Raji (cell line): Measurements from ENCODE around the gene EML5.

Experiments used
- POLR2A ChIP-seq: IDR thresholded peaks from 2 replicates; pipeline ENCODE4 v1.6.1; 2011; ENCODE audit warnings: low read depth, low read length, control low read depth; ENCODE audit not compliant: insufficient read depth

Gene EML5

DNA sequence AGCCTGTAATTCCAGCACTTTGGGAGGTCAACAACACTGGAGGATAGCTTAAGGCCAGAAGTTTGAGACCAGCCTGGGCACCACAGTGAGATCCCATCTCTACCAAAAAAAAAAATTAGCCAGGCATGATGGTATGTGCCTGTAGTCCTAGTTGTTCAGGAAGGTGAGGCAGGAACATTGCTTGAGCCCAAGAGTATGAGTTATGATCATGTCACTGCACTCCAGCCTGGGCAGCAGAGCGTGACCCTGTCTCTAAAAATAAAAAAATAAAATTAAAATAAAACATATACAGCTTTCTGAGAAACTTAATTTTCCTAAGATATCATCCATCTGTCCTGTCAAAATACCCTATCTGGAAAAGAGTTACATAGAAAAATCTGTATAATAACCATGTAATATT lies 38.9 kb downstream of the EML5 start:
- no peak for TF ChIP-seq POLR2A

DNA sequence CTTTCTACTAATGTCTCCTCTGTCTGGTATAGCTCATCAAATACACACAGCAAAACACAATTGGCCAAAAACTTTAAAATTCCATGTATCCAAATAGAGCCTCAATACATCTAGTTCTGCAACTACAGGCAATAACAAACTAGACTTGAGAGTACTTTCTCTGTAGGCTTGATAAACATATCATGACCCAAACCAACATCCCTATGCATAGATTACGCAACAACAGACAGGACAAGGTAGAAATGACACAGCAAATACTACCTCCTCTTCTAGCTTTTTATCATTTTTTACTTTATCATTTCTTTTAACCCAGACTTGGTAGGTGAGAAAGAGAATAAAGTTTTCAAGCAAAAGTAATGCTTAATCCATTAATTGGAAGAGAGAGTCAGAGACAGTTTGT lies 41.8 kb downstream of the EML5 start:
- TF ChIP-seq POLR2A, result no peak

DNA sequence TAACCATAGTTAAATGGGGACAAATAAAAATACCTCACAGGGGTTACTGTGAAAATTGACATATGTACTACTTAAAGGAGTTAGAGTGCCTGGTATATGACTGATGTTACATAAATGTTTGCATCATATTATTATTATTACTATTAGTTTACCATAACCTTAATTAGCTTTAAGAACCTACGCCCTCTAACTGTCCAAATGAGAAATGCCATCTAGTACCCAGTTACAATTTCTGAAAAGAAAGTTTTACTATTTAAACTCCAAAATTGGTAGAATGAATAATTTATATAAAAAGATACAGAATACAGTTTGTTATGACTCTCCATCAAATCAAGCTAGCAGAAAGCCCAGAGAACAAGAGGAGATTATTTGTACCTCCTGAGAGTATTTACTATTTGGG lies 42.3 kb downstream of the EML5 start:
- TF ChIP-seq POLR2A, result no peak

DNA sequence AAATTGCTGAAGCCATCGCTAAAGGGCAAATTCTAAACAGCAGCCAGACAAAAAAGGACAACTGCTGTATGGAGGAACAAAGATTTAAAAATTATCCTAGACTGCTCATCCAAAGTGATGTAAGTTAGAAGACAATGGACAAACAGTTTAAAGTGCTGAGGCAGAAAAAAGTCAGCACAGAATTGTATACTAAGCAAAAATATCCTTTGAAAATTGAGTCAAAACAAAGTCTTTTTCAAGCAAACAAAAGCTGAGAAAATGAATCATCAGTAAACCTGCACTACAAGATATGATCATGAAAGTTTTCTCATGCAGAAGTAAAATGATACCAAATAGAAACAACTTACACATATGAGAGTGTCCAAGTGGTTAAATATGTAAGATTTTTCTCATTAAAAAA lies 43.6 kb downstream of the EML5 start:
- TF ChIP-seq POLR2A, result no peak

DNA sequence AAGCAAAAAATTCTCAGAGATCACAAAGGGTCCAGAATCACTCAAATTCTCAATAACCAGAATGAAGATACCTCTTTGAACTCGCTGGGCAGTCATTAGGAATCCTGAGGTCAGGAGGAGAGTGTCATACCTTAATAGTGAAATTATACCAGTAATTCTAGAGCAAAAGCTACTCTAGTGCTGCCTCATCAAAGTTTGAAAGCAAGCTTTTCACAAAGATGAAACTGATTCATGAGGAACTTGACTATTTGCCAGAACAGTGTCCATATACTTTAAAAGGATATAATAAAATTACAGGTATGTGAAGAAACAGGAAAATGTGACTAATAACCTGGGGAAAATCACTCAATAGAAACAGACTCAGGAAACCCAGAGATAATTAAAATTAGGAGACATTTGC lies 44.5 kb downstream of the EML5 start:
- TF ChIP-seq POLR2A, result no peak

DNA sequence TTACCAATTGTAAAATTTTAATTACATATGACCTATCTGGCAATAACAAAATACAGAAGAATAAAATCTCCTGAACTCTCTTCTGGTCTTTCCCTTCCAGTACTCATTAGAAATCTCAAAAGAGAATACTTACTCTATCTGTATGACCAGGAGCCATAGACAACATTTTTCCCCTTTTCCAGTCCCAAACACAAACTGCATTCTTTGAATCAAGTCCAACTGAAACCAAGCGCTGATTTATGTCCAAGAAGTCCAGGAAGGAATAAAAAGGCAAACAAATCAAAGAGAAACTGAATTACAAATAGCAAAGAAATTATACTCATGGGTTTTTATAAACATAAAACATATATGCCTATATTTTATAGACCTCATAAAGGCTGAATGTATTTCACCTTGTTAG lies 46.7 kb downstream of the EML5 start:
- no peak for TF ChIP-seq POLR2A

DNA sequence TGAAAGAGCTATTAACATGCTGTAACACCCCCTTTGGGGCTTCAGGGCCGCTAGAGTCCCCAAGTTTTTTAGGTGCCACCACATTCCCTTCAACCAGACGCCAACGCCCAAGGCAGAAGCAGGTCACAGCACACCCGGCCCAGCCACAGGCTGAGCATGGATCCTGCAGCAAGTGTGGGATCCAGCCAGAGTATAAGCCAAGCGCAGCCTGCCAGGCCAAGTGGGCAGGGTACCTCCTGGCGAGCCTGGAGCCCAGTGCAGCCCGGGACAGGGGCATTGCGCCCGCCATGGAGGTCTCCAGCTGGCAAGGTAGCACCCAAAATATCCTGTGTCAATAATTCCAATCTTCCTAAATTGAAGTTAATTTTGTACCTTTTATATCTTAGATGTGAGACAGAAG lies 55.5 kb downstream of the EML5 start:
- TF ChIP-seq POLR2A, result no peak

DNA sequence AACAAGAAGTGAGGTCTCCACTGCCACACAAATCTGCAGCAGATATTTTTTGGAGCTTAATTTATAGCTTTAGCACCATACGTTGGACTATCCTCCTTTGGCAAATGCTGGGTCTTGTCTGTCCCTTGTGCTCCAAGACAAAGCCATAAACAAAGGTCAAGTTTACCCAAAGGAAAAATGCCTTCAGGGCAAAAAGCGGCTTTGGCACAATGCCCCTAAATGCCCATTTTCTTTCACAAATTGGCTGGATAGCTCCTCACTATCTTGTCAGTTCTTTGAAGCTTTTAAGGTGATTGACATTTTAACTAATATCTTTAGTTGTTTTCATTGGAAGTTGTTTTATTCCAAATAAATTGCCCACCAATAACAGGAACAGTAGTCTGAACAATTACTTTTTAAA lies 59.6 kb downstream of the EML5 start:
- no peak for TF ChIP-seq POLR2A

DNA sequence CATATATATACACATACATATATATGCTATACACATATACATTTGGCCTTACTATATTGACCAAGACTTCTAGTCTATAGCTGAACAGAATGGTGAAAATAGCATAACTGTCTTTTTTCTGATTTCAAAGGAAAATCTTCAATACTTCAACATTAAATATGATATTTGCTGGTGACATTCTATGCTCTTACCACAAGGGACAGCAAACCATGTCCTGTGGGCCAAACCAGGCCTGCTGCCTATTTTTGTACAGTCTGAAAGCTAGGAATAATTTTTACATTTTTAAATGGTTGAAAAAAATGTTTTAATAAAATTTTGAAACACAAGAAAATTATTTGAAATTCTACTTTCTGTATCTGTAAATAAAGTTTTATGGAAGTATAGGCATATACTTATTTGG lies 63.6 kb downstream of the EML5 start:
- TF ChIP-seq POLR2A, result no peak

DNA sequence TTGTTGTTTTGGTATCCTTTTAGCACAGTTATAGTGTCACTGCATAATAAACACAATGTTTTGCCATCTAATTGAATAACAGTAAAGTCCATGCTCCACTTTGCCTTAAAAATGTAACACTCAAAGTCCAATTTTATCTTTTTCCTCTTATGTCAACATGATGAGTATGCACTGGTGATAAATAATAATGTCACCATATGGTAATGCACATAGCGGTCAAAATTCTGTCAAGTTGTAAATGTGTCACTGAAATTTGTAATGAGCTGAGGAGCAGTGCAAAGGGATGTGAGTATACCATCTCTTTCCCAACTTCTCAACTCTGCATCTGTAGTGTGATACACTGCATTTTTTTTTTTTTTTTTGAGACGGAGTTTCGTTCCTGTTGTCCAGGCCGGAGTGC lies 65.7 kb downstream of the EML5 start:
- TF ChIP-seq POLR2A, result no peak

DNA sequence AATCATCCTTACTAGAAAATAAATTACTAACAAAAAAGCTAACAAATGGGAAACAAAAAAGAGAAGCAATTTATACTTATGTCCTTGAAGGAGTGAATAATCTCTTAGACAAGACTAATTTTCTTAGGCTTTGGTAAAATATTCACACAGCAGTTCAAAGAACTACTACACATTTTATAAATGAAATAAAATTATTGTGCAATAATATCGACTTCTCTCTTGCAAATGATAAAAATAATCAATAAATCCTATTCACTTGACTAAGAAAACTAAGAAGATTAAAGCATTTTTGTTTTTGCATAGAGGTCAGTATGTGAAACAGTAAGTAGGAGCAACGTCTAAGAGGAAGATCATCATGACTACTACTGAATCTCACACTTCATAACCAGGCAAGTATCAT lies 82.0 kb downstream of the EML5 start:
- TF ChIP-seq POLR2A, result no peak

DNA sequence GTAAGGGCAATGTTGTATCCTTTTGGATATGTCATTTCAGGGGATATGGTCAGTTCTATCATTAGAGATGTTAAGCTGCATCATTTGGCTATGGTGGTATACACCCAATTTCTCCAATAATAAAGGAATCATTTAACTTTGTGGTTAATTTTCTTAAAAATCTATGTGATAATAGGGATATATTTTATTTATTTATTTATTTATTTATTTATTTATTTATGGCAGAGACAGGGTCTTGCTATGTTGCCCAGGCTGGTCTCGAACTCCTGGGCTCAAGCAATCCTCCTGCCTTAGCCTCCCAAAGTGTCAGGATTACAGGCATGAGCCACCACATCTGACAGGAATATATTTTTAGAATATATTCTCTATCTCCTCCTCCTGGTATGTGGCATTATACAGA lies 85.7 kb downstream of the EML5 start:
- no peak for TF ChIP-seq POLR2A

DNA sequence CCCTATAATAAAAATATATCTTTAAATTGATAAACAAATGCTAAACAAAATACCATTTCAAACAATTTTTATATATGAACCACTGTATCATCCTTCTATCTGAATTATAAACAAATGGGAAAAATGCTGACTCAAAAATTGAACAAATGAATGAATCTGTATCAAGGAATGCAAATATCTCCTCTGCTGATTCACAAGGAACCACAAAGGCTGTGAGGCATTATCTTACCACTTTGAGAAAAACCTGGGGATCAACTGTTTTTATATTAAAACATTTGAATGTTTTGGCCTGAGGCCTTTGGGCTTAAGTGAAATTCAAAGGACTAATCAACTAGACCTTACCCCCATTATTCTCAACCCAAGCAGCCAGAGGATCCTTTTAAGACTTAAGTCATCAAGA lies 86.3 kb downstream of the EML5 start:
- TF ChIP-seq POLR2A, result no peak

DNA sequence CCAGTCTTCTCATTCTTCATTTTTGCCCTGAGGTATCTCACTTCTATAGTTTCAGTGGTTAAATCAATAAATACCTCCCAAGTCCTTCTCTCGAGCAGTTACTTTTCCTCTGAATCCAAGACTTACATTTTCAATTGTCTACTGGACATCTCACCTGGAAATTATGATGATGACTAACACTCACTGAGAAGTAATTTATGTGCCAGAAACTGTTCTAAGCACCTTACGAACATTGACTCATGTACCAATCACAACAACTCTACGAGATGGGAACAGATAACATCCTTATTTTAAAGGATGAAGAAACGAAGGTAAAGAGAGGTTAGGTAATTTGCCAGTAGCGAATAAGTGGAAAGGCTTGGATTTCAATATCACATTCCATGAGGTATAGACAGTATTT lies 94.1 kb downstream of the EML5 start:
- TF ChIP-seq POLR2A, result no peak

DNA sequence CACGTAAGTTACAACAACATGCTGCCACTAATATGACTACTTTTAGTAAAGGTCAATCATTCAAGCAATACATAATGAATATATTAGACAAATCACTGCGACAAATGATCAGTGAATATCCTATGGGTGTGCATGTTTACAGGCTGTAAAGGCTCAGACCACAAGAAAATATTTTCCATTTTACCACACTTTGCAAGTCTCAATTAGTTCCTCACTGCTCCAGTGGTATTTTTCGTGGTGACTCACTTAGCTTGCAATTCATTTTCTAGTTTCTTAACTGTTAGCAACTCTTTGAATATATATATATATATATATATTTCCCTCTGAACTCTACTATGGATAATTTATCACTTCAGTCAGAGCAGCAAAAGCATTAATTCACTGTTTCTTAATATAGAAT lies 96.9 kb downstream of the EML5 start:
- no peak for TF ChIP-seq POLR2A

DNA sequence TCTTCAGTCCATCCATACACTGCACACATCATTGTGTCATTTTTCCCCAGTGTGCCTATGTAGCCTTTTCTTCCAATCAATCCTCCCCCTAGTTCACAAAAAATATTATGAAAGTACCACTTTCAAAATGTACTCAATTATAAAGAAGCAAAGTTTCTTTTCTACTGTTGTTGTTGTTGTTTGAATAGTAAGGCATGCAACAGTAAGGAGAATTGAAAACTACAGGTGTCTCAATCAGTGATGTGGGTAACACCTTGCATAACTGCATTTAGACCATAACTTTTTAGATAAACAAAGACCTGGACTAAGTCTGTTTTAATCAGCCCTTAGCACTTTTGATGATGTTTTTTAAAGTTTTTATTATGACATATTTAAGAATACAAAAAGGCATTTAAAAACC lies 104.4 kb downstream of the EML5 start:
- no peak for TF ChIP-seq POLR2A

DNA sequence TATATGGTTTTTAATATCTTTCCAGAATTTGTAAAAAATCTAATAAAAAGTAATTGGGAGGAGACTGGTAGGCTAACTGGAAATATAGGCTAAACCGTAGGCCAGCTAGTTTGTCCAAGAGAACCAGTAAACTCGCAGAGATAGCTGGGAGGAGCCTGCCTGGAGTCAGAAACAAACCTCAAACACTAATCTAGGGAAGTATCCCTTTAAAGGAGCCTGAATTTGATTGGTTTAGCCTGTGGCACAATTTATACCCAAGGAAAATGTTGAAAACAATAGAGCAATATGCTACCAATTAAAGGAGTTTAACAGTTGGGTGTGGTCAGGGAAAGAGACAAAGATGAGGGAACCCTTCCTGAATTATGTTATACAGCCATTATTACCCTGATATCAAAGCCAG lies 109.6 kb downstream of the EML5 start:
- no peak for TF ChIP-seq POLR2A

DNA sequence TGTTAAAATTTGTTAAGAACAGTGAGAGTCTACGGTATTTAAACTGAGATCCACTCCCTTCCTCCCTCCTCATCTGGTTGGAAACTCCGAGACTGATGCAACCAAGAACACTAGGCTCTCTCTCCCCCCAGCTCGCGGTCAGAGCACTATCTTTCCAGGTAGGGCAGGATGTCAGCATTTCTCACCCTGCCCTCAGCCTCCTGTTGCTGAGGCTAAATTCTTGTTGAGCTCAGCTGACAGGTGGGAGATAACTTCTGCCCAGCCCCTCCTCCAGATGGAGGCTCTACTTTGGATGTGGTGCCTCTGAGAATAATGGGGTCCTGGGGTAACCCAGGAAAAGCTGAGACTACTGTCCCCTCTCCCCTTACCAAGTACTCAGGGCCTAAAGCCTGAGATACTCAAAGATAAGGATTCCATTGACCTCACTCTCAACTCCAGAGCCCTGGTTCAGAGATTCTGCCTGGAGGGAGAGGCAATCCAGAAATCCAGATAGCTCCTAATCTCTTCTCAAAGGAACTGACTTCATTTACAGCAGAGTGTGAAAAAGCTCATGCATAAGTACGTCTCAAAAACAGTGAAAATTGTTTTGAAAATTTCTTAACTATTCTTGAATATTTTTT lies 110.1 kb downstream of the EML5 start:
- no peak for TF ChIP-seq POLR2A

DNA sequence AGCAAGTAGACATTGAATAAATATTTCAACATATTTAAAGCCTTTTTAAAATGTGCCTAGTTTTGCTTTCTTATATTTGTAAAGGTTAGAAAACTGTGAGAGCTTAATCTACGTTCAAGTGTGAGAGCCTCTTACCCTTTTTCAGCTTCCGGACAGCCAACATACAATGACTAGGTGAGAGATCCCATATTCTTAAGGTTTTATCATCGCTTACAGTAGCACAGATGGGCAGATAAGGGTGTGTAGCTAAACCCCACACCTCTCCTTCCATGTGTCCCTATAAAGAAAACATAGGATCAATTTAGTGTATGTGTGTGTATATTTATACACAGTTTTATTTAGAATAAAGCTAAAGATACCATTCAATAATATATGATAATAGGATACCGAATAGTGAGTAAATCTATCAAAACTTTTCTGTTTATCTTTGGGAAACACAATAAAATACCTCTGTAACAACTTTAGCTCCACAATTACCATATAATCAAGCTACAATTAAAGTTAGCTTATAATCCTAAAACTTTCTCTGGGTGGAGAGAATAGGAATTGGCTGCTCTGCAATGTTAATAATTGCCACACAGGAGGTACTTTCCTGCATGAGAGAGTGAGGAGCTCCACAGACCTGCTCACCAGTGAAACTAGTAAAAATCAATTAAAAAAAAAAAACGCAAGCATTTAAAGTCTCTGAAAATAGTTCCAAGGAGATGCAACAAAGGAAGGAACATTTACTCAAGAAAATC lies 110.8 kb downstream of the EML5 start:
- no peak for TF ChIP-seq POLR2A
